Endothelial cell of umbilical vein (primary cell): ENCODE measurements around the gene LAMA4. TPM values are rescaled to one million over a fixed set of nuclear protein-coding genes. Genes with fewer than 3 reads are reported as not detected.

Experiments used
- BruUV-seq: library from RNA; stranded (reverse); fragments of 400-500 nt; replicated peaks from 2 replicates; lab custom pipeline; 2021; lab: Mats Ljungman, UMichigan
- CTCF ChIA-PET: fragments of 300-600, 350-600 bp; sonication (Branson Sonifier 250); formaldehyde crosslinking; loops from one replicate; lab custom pipeline; 2021; ENCODE audit warnings: antibody characterized with exemption, inconsistent platforms; lab: Charles Lee
- POLR2A ChIA-PET: fragments of 300-600, 350-600 bp; sonication (Branson Sonifier 250); formaldehyde crosslinking; loops from one replicate; lab custom pipeline; 2021; ENCODE audit warnings: antibody characterized with exemption, inconsistent platforms; lab: Charles Lee
- DNase-seq: peaks from one replicate; pipeline ENCODE4 v3.0.0-alpha.2; 2011; ENCODE audit warnings: low read depth, low spot score
- FAIRE-seq: peaks from 2 replicates; lab custom pipeline; 2011; peaks lifted over from hg19 to GRCh38; lab: Jason Lieb, UNC
- H2AFZ ChIP-seq: 2 replicates; pipeline ENCODE4 v1.6.0; 2012; ENCODE audit warnings: low read depth, low read length, control low read depth, inconsistent platforms
- H3K27ac ChIP-seq: 2 replicates; pipeline ENCODE4 v1.5.1; 2011; ENCODE audit warnings: low read depth, mild to moderate bottlenecking, control low read depth, low read length, moderate library complexity; ENCODE audit not compliant: insufficient read depth
- H3K27me3 ChIP-seq, 2 experiments: 2 replicates each; pipeline versions ENCODE4 v1.6.0 to v1.6.1; 2011; ENCODE audit warnings: low read length in 2 of 2, mixed read lengths in 1 of 2; ENCODE audit not compliant: control insufficient read depth in 2 of 2, insufficient read depth in 2 of 2
- H3K36me3 ChIP-seq, 2 experiments: 2 replicates in 1 of 2; 3 replicates in 1 of 2; pipeline ENCODE4 v1.5.1; 2011; ENCODE audit warnings: low read length in 2 of 2, mild to moderate bottlenecking in 1 of 2, moderate library complexity in 1 of 2; ENCODE audit not compliant: control insufficient read depth in 2 of 2, insufficient read depth in 2 of 2; ENCODE audit errors: extremely low read depth in 1 of 2
- H3K4me1 ChIP-seq: 3 replicates; pipeline ENCODE4 v1.5.1; 2011; ENCODE audit warnings: mild to moderate bottlenecking, low read length; ENCODE audit not compliant: control insufficient read depth, insufficient read depth; ENCODE audit errors: extremely low read depth
- H3K4me2 ChIP-seq: 2 replicates; pipeline ENCODE4 v1.6.1; 2011; ENCODE audit warnings: low read length, control low read depth, mixed read lengths; ENCODE audit not compliant: insufficient read depth
- H3K4me3 ChIP-seq, 3 experiments: fragments of 200-600 bp in 1 of 3; sonication (generic), shearing (Covaris generic) in 1 of 3; replicated peaks in 1 of 3; 2 replicates each; pipeline ENCODE4 v1.5.1; 2011 to 2016; ENCODE audit warnings: control low read depth in 3 of 3, low read length in 3 of 3, mild to moderate bottlenecking in 2 of 3, inconsistent platforms in 1 of 3, low read depth in 1 of 3, moderate library complexity in 1 of 3; ENCODE audit not compliant: insufficient read depth in 1 of 3
- H3K79me2 ChIP-seq: 2 replicates; pipeline ENCODE4 v1.6.0; 2012; ENCODE audit warnings: low read length, inconsistent platforms; ENCODE audit not compliant: control insufficient read depth, insufficient read depth
- H3K9ac ChIP-seq: replicated peaks from 2 replicates; pipeline ENCODE3; 2011; ENCODE audit warnings: low read length, control low read depth; ENCODE audit not compliant: insufficient read depth; ENCODE audit errors: extremely low read depth
- H3K9me1 ChIP-seq: replicated peaks from 3 replicates; pipeline ENCODE4 v1.6.0; 2011; ENCODE audit warnings: mild to moderate bottlenecking, low read length; ENCODE audit not compliant: control insufficient read depth, insufficient read depth; ENCODE audit errors: extremely low read depth
- H3K9me3 ChIP-seq: replicated peaks from 2 replicates; pipeline ENCODE4 v1.5.1; 2012; ENCODE audit warnings: low read length, inconsistent platforms; ENCODE audit not compliant: control insufficient read depth, insufficient read depth
- H4K20me1 ChIP-seq: replicated peaks from 2 replicates; pipeline ENCODE3; 2011; ENCODE audit warnings: mild to moderate bottlenecking, low read length; ENCODE audit not compliant: control insufficient read depth, insufficient read depth; ENCODE audit errors: extremely low read depth
- EZH2 ChIP-seq: IDR thresholded peaks from 2 replicates; pipeline ENCODE4 v1.6.1; 2012; ENCODE audit warnings: borderline replicate concordance, low read depth, mild to moderate bottlenecking, moderate library complexity, low read length, inconsistent platforms; ENCODE audit not compliant: severe bottlenecking
- FOS ChIP-seq: IDR thresholded peaks from 2 replicates; pipeline ENCODE4 v1.6.1; 2011; ENCODE audit warnings: mild to moderate bottlenecking, low read length, moderate library complexity, borderline replicate concordance; ENCODE audit not compliant: insufficient read depth
- JUN ChIP-seq: IDR thresholded peaks from 2 replicates; pipeline ENCODE4 v1.6.1; 2011; ENCODE audit warnings: borderline replicate concordance, low read depth; ENCODE audit not compliant: insufficient read length, insufficient read depth
- MYC ChIP-seq: IDR thresholded peaks from one replicate; pipeline ENCODE4 v1.6.1; 2011; ENCODE audit warnings: mild to moderate bottlenecking, low read depth, low read length
- POLR2A ChIP-seq: IDR thresholded peaks from 2 replicates; pipeline ENCODE4 v1.6.1; 2012; ENCODE audit warnings: low read depth, mild to moderate bottlenecking, control low read depth, low read length
- POLR2AphosphoS5 ChIP-seq: IDR thresholded peaks from 2 replicates; pipeline ENCODE4 v1.6.1; 2012; ENCODE audit warnings: low read depth, mild to moderate bottlenecking, control low read depth, low read length, moderate library complexity; ENCODE audit not compliant: insufficient read depth
- dilution Hi-C: fragments of 300-500 bp; cut with MboI; formaldehyde crosslinking; loops from one replicate; pipeline ENCODE4 v1.15.0; 2019; ENCODE audit warnings: low sequenced_read_pairs; ENCODE audit not compliant: extremely low pct_ligation_motif_present
- intact Hi-C: fragments of 100-400 bp; cut with micrococcal nuclease; formaldehyde crosslinking; loops from one replicate; pipeline ENCODE4 v1.10.0; 2022
- polyA plus RNA-seq, 4 experiments: library from polyadenylated mRNA; depleted of rRNA in 3 of 4; stranded (reverse) in 3 of 4; unstranded in 1 of 4; fragments of >200 nt; gene quantifications; 2 replicates each; pipeline versions ENCODE4 v1.2.1 to v1.2.3, GENCODE V29; 2011 to 2012; ENCODE audit warnings: missing spikeins in 1 of 4
- total RNA-seq: library from RNA; stranded (reverse); gene quantifications from 2 replicates; pipeline ENCODE4 v1.2.3, GENCODE V29; 2021
- TF ChIP-seq, protein P1 (sequence below): IDR thresholded peaks from 2 replicates; pipeline ENCODE4 v1.6.1; 2011; ENCODE audit not compliant: insufficient read depth, insufficient read length
- TF ChIP-seq, protein P2 (sequence below), 2 donors: IDR thresholded peaks; 1 replicate in 1 of 2; 2 replicates in 1 of 2; pipeline ENCODE4 v1.5.1; 2011; ENCODE audit warnings: low read length in 2 of 2, mild to moderate bottlenecking in 2 of 2, moderate library complexity in 2 of 2, control low read depth in 1 of 2, inconsistent platforms in 1 of 2, low read depth in 1 of 2; ENCODE audit not compliant: insufficient read depth in 1 of 2; ENCODE audit errors: extremely low read depth in 1 of 2

Gene LAMA4
- total and polyA plus RNA-seq, 2 donors (not counting 3 experiments of a cell fraction or from before 2014, with no cell fraction given): 384 to 629 TPM

DNA sequence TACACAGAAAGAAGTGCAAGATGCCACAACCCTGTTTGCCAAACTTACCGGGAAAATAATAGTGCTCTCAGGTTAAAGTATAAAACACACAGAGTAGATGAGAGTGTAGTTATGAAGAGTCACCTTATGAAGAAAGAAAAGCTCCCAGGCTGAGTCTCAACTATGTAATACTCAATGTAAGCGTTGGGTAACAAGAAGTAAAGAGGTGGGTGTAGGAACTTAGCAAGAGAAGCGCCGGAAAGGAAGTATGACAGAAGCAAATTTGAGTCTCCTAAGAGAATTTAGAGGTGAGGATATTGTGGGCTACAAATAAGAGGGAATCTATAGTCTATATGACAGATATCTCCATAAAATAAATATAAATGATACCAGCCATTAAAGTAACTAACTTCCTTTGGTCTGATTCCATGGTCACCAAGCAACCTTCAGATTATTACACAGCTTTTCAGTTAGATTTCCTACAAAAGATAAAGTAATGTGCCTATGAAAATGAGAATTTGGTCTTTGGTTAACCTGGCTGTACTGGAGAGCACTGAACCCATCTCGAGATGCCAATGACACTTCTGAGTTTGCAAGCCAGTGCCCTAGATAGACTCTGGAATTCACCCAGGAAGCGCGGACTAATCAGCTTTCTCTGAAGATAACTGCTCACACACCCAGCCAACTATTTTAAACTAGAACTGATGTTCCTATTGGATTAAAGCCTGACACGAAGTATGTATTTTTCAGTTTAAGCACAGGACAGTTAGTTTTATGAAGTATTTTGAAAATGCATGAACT is 168.9 kb downstream of the LAMA4 start:
- H3K4me1 ChIP-seq: peaks cover 8% of the 10 kb centered on the region
- dilution Hi-C loops (no loop called here), intact Hi-C loops (loop anchor here (5.0 kb wide), 1 partner anchor 287 kb away; no protein-coding TSS in a partner anchor)
- H3K9me3 ChIP-seq: no peaks in the 10 kb centered on the region
- peaks cover 1% of the 10 kb centered on the region for H3K79me2 ChIP-seq
- DNase-seq (no peak), FAIRE-seq (no peak)
- no peak overlapping the region for H3K27ac ChIP-seq
- H3K9ac ChIP-seq: no peak overlapping the region
- BruUV-seq: no TSS peak
- H3K4me3 ChIP-seq: no peak overlapping the region
- no peaks in the 10 kb centered on the region for H3K27me3 ChIP-seq
- no peak overlapping the region for H3K4me2 ChIP-seq
- H4K20me1 ChIP-seq: no peaks in the 10 kb centered on the region
- POLR2A ChIA-PET: interaction anchor here (0.6 kb wide), 1 partner anchor 77 kb away, joined by 7 read pairs; no protein-coding TSS in a partner anchor
- H3K9me1 ChIP-seq: no peaks in the 10 kb centered on the region
- TF ChIP-seq POLR2AphosphoS5 (no peak), JUN (no peak), FOS (no peak), MYC (no peak), EZH2 (no peak), POLR2A (no peak)
- TF ChIP-seq, protein P1, sequence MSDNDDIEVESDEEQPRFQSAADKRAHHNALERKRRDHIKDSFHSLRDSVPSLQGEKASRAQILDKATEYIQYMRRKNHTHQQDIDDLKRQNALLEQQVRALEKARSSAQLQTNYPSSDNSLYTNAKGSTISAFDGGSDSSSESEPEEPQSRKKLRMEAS: no peak
- TF ChIP-seq, protein P2, sequence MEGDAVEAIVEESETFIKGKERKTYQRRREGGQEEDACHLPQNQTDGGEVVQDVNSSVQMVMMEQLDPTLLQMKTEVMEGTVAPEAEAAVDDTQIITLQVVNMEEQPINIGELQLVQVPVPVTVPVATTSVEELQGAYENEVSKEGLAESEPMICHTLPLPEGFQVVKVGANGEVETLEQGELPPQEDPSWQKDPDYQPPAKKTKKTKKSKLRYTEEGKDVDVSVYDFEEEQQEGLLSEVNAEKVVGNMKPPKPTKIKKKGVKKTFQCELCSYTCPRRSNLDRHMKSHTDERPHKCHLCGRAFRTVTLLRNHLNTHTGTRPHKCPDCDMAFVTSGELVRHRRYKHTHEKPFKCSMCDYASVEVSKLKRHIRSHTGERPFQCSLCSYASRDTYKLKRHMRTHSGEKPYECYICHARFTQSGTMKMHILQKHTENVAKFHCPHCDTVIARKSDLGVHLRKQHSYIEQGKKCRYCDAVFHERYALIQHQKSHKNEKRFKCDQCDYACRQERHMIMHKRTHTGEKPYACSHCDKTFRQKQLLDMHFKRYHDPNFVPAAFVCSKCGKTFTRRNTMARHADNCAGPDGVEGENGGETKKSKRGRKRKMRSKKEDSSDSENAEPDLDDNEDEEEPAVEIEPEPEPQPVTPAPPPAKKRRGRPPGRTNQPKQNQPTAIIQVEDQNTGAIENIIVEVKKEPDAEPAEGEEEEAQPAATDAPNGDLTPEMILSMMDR (IDR thresholded peaks at IDR 0.05; ENCODE audit: extremely low read depth in 1 of 2, insufficient read depth in 1 of 2, low read depth in 1 of 2, low read length in 2 of 2): no peak
- H2AFZ ChIP-seq: no peak overlapping the region
- CTCF ChIA-PET: interaction anchor here (1.3 to 2.3 kb wide), 2 partner anchors 15 to 213 kb away, joined by 4 to 12 read pairs; no protein-coding TSS in a partner anchor
- H3K36me3 ChIP-seq: no peaks in the 10 kb centered on the region
